Liver (tissue), 3 donors: Measurements from ENCODE around the gene CROCC2.

Experiments used
- ATF3 ChIP-seq: IDR thresholded peaks from 2 replicates; pipeline ENCODE4 v1.6.1; 2016; ENCODE audit warnings: antibody characterized with exemption
- EGR1 ChIP-seq, 2 donors: IDR thresholded peaks; 2 replicates each; pipeline ENCODE4 v1.6.1; 2016 to 2018; ENCODE audit warnings: antibody characterized with exemption in 2 of 2, low read depth in 2 of 2
- HNF4A ChIP-seq, 2 donors: conservative IDR thresholded peaks; 2 replicates each; pipeline ENCODE4 v1.6.1; 2016; ENCODE audit warnings: antibody characterized with exemption in 2 of 2, mild to moderate bottlenecking in 2 of 2
- JUND ChIP-seq, 2 donors: IDR thresholded peaks; 2 replicates each; pipeline ENCODE4 v1.6.1; 2016; ENCODE audit warnings: antibody characterized with exemption in 2 of 2
- MAX ChIP-seq: IDR thresholded peaks from 2 replicates; pipeline ENCODE4 v1.6.1; 2016; ENCODE audit warnings: antibody characterized with exemption
- RAD21 ChIP-seq, 2 donors: IDR thresholded peaks; 2 replicates each; pipeline ENCODE4 v1.6.1; 2016; ENCODE audit warnings: antibody characterized with exemption in 2 of 2, mild to moderate bottlenecking in 2 of 2
- REST ChIP-seq: IDR thresholded peaks from 2 replicates; pipeline ENCODE4 v1.6.1; 2016; ENCODE audit warnings: antibody characterized with exemption, mild to moderate bottlenecking
- RXRA ChIP-seq, 2 donors: IDR thresholded peaks; 2 replicates each; pipeline ENCODE4 v1.6.1; 2017 to 2018; ENCODE audit warnings: antibody characterized with exemption in 2 of 2, mild to moderate bottlenecking in 1 of 2
- SP1 ChIP-seq: IDR thresholded peaks from 2 replicates; pipeline ENCODE4 v1.6.1; 2018; ENCODE audit warnings: antibody characterized with exemption, mild to moderate bottlenecking
- TAF1 ChIP-seq: conservative IDR thresholded peaks from 2 replicates; pipeline ENCODE4 v1.6.1; 2016; ENCODE audit warnings: antibody characterized with exemption, mild to moderate bottlenecking
- YY1 ChIP-seq: IDR thresholded peaks from 2 replicates; pipeline ENCODE4 v1.6.1; 2016; ENCODE audit warnings: antibody characterized with exemption, mild to moderate bottlenecking
- ZBTB33 ChIP-seq: IDR thresholded peaks from 2 replicates; pipeline ENCODE4 v1.6.1; 2016; ENCODE audit warnings: antibody characterized with exemption
- TF ChIP-seq, protein P1 (sequence below): fragments of 150-350 bp; IDR thresholded peaks from 2 replicates; pipeline ENCODE4 v1.5.1; 2017; ENCODE audit warnings: improper control_type of control experiment, low read depth, low read length; ENCODE audit not compliant: missing input control
- donor health status: healthy.
- donor health status: healthy.

DNA sequence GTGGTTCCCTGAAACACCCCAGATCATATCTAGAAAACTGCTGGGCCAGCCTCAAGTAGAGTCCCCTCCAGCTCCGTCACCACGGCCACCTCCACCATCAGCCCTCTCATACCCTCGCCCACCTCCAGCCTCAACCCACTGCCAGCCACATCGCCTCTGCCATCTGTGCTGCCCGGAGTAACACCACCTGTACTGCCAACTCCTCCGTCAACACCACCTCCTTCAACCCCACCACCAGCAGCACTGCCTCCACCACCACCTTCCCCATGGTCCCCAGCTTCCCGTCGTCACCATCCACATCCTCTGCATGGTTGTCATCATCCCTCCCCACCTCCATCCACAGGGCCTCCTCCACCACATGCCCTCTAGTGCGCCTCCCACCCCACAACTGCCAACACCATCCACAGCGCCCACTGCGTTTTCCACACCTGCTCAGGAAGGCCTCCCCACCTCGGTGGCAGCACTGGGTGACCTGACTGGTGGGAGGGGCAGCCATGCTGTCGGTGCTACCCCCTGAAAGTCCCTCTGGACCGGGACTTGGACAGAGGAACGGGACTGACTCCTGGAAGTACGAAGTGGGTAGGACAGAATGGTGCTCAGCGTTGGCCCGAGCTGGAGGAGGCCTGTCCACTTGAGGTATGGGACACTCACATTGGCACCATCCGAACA, 93.9 kb downstream of the CROCC2 start:
- TF ChIP-seq, protein P1, sequence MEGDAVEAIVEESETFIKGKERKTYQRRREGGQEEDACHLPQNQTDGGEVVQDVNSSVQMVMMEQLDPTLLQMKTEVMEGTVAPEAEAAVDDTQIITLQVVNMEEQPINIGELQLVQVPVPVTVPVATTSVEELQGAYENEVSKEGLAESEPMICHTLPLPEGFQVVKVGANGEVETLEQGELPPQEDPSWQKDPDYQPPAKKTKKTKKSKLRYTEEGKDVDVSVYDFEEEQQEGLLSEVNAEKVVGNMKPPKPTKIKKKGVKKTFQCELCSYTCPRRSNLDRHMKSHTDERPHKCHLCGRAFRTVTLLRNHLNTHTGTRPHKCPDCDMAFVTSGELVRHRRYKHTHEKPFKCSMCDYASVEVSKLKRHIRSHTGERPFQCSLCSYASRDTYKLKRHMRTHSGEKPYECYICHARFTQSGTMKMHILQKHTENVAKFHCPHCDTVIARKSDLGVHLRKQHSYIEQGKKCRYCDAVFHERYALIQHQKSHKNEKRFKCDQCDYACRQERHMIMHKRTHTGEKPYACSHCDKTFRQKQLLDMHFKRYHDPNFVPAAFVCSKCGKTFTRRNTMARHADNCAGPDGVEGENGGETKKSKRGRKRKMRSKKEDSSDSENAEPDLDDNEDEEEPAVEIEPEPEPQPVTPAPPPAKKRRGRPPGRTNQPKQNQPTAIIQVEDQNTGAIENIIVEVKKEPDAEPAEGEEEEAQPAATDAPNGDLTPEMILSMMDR: no peak
- TF ChIP-seq JUND (IDR thresholded peaks at IDR 0.05) (no peak), HNF4A (conservative IDR thresholded peaks at IDR 0.05) (no peak), MAX (no peak), REST (no peak), ZBTB33 (no peak), SP1 (no peak), ATF3 (no peak), TAF1 (no peak), EGR1 (IDR thresholded peaks at IDR 0.05; ENCODE audit: low read depth in 2 of 2) (no peak), RAD21 (IDR thresholded peaks at IDR 0.05) (no peak), YY1 (no peak), RXRA (IDR thresholded peaks at IDR 0.05) (no peak)
